Measurements from ENCODE around the gene NFILZ. TPM values are rescaled to one million over a fixed set of nuclear protein-coding genes. Genes with fewer than 3 reads are reported as not detected.
"Not testable (repeated sequence)": the region's sequence is repeated elsewhere in the genome, so short reads cannot be mapped to it uniquely, and the experiment has no call there.

Gene NFILZ
- total RNA-seq, 1 donor from 2014 or later = not detected

- H3K36me3 Mint-ChIP-seq (ENCODE audit: low read depth) = no peaks in the 10 kb centered on the region
- TF ChIP-seq CTCF (IDR thresholded peaks at IDR 0.05) = no peak
Measured at GRCh38 chr19:8616861-8617260, 13.6 kb upstream of the NFILZ start.

GRCh38 chr19:8617325-8617724 is 13.1 kb upstream of the NFILZ start:
- not testable (repeated sequence) for H3K4me3 Mint-ChIP-seq (ENCODE audit: unreplicated experiment); DNase-seq (ENCODE audit: low spot score); H3K27me3 Mint-ChIP-seq (ENCODE audit: low read depth); H3K27ac Mint-ChIP-seq (ENCODE audit: unreplicated experiment); H3K36me3 Mint-ChIP-seq (ENCODE audit: low read depth); H3K9me3 Mint-ChIP-seq (ENCODE audit: low read depth)
- H3K4me1 Mint-ChIP-seq (ENCODE audit: low read depth) = peaks cover 19% of the 10 kb centered on the region

More at GRCh38 chr19:8616861-8617260, 13.6 kb upstream of the NFILZ start:
- Mint-ChIP-seq H3K4me3 (ENCODE audit: unreplicated experiment) (no peak overlapping the region), H3K9me3 (ENCODE audit: low read depth) (peaks cover 8% of the 10 kb centered on the region), H3K27ac (ENCODE audit: unreplicated experiment) (no peak overlapping the region), H3K4me1 (ENCODE audit: low read depth) (peaks cover 24% of the 10 kb centered on the region), H3K27me3 (ENCODE audit: low read depth) (peaks cover 8% of the 10 kb centered on the region)
- no peak for DNase-seq (ENCODE audit: low spot score)

GRCh38 chr19:8617984-8618383 is 12.4 kb upstream of the NFILZ start:
- no peak for DNase-seq (ENCODE audit: low spot score)
- TF ChIP-seq CTCF (IDR thresholded peaks at IDR 0.05) = no peak
- Mint-ChIP-seq H3K27me3 (ENCODE audit: low read depth) (peaks cover 8% of the 10 kb centered on the region), H3K4me3 (ENCODE audit: unreplicated experiment) (no peak overlapping the region), H3K36me3 (ENCODE audit: low read depth) (no peaks in the 10 kb centered on the region), H3K4me1 (ENCODE audit: low read depth) (peaks cover 16% of the 10 kb centered on the region), H3K27ac (ENCODE audit: unreplicated experiment) (no peak overlapping the region), H3K9me3 (ENCODE audit: low read depth) (peaks cover 8% of the 10 kb centered on the region)

- DNase-seq (ENCODE audit: low spot score) = no peak
- peaks cover 8% of the 10 kb centered on the region for H3K9me3 Mint-ChIP-seq (ENCODE audit: low read depth)
- TF ChIP-seq CTCF (IDR thresholded peaks at IDR 0.05) = no peak
- no peak overlapping the region for H3K4me3 Mint-ChIP-seq (ENCODE audit: unreplicated experiment)
- no peaks in the 10 kb centered on the region for H3K36me3 Mint-ChIP-seq (ENCODE audit: low read depth)
- H3K27ac Mint-ChIP-seq (ENCODE audit: unreplicated experiment) = no peak overlapping the region
- peaks cover 16% of the 10 kb centered on the region for H3K4me1 Mint-ChIP-seq (ENCODE audit: low read depth)
- peaks cover 8% of the 10 kb centered on the region for H3K27me3 Mint-ChIP-seq (ENCODE audit: low read depth)
Measured at GRCh38 chr19:8618751-8619150, 11.7 kb upstream of the NFILZ start.

- not testable (repeated sequence) for H3K4me1 Mint-ChIP-seq (ENCODE audit: low read depth); DNase-seq (ENCODE audit: low spot score); H3K4me3 Mint-ChIP-seq (ENCODE audit: unreplicated experiment); H3K27ac Mint-ChIP-seq (ENCODE audit: unreplicated experiment); H3K36me3 Mint-ChIP-seq (ENCODE audit: low read depth); H3K9me3 Mint-ChIP-seq (ENCODE audit: low read depth); H3K27me3 Mint-ChIP-seq (ENCODE audit: low read depth)
- TF ChIP-seq CTCF (IDR thresholded peaks at IDR 0.05) = peak; percentile 69
Measured at GRCh38 chr19:8622886-8623285, 7.5 kb upstream of the NFILZ start.

- H3K36me3 Mint-ChIP-seq (ENCODE audit: low read depth) = no peaks in the 10 kb centered on the region
- no peak overlapping the region for H3K27ac Mint-ChIP-seq (ENCODE audit: unreplicated experiment)
- H3K27me3 Mint-ChIP-seq (ENCODE audit: low read depth) = no peaks in the 10 kb centered on the region
- H3K9me3 Mint-ChIP-seq (ENCODE audit: low read depth) = no peaks in the 10 kb centered on the region
- no peak for DNase-seq (ENCODE audit: low spot score)
- H3K4me1 Mint-ChIP-seq (ENCODE audit: low read depth) = peaks cover 15% of the 10 kb centered on the region
- no peak overlapping the region for H3K4me3 Mint-ChIP-seq (ENCODE audit: unreplicated experiment)
- no peak for TF ChIP-seq CTCF (IDR thresholded peaks at IDR 0.05)
Measured at GRCh38 chr19:8626842-8627241, 3.6 kb upstream of the NFILZ start.

All from chondrocyte (in vitro differentiated cells).